B cell (primary cell): Measurements from ENCODE around the gene NEU4. TPM values are rescaled to one million over a fixed set of nuclear protein-coding genes. Genes with fewer than 3 reads are reported as not detected.

Source experiments
- ATAC-seq: fragments of 200-7000 bp; cut with Tn5 transposase; one replicate; pipeline ENCODE4 v1.10.0; 2021; ENCODE audit warnings: low read depth, mild to moderate bottlenecking, moderate number of reproducible peaks, moderate library complexity
- CTCF ChIA-PET: fragments of 350-600 bp; sonication (Branson Sonifier 250); formaldehyde crosslinking; loops from one replicate; lab custom pipeline; 2021; ENCODE audit warnings: antibody characterized with exemption, inconsistent platforms; lab: Charles Lee
- POLR2A ChIA-PET: fragments of 350-600 bp; sonication (Branson Sonifier 250); formaldehyde crosslinking; loops from one replicate; lab custom pipeline; 2021; ENCODE audit warnings: antibody characterized with exemption; lab: Charles Lee
- DNase-seq: peaks from one replicate; pipeline ENCODE4 v3.0.0; 2013
- H2AFZ ChIP-seq: 2 replicates; pipeline ENCODE4 v1.6.1; 2012; ENCODE audit warnings: mild to moderate bottlenecking, low read depth, low read length; ENCODE audit not compliant: insufficient read depth, poor library complexity, severe bottlenecking
- H3K27ac ChIP-seq, 2 donors: 1 replicate in 1 of 2; 2 replicates in 1 of 2; pipeline ENCODE4 v1.5.1; 2012 to 2013; ENCODE audit warnings: low read length in 2 of 2, mild to moderate bottlenecking in 2 of 2, moderate library complexity in 1 of 2
- H3K27me3 ChIP-seq, 4 experiments: fragments of 200-600 bp in 1 of 4; sonication (generic) in 1 of 4; replicated peaks in 1 of 4; 1 replicate in 2 of 4; 2 replicates in 2 of 4; pipeline versions ENCODE4 v1.6.1 to v1.7.0; 2013 to 2016; ENCODE audit warnings: low read length in 3 of 4, mild to moderate bottlenecking in 2 of 4, mixed read lengths in 1 of 4, moderate library complexity in 1 of 4; ENCODE audit not compliant: insufficient read depth in 4 of 4, control insufficient read depth in 3 of 4; ENCODE audit errors: control extremely low read depth in 1 of 4
- H3K36me3 ChIP-seq, 2 experiments: replicated peaks in 1 of 2; 1 replicate in 1 of 2; 2 replicates in 1 of 2; pipeline versions ENCODE4 v1.6.1 to v1.7.1; 2013; ENCODE audit warnings: low read length in 1 of 2; ENCODE audit not compliant: insufficient read depth in 2 of 2, control insufficient read depth in 1 of 2; ENCODE audit errors: control extremely low read depth in 1 of 2, extremely low read depth in 1 of 2
- H3K4me1 ChIP-seq, 2 donors: fragments of 200-600 bp in 1 of 2; sonication (generic) in 1 of 2; 1 replicate in 1 of 2; 2 replicates in 1 of 2; pipeline versions ENCODE4 v1.5.1 to v1.6.1; 2013 to 2017; ENCODE audit warnings: low read length in 2 of 2; ENCODE audit not compliant: control insufficient read depth in 2 of 2, insufficient read depth in 2 of 2
- H3K4me2 ChIP-seq: replicated peaks from 2 replicates; pipeline ENCODE3; 2012; ENCODE audit warnings: mild to moderate bottlenecking, low read depth, low read length; ENCODE audit not compliant: poor library complexity, severe bottlenecking
- H3K4me3 ChIP-seq, 5 experiments: fragments of 200-600 bp in 1 of 5; sonication (generic) in 1 of 5; 1 replicate in 3 of 5; 2 replicates in 2 of 5; pipeline versions ENCODE4 v1.5.1 to v1.7.0; 2011 to 2016; ENCODE audit warnings: low read length in 4 of 5, mild to moderate bottlenecking in 4 of 5, low read depth in 2 of 5, control low read depth in 1 of 5, moderate library complexity in 1 of 5; ENCODE audit not compliant: insufficient read depth in 1 of 5; ENCODE audit errors: control extremely low read depth in 1 of 5, extremely low read depth in 1 of 5
- H3K79me2 ChIP-seq: fragments of 200-600 bp; sonication (generic); one replicate; pipeline ENCODE4 v1.6.0; 2016; ENCODE audit warnings: low read length; ENCODE audit not compliant: control insufficient read depth, insufficient read depth
- H3K9ac ChIP-seq: fragments of 200-600 bp; sonication (generic); 2 replicates; pipeline ENCODE4 v1.6.1; 2017; ENCODE audit warnings: mild to moderate bottlenecking, low read length, moderate library complexity
- H3K9me3 ChIP-seq, 3 donors: one replicate each; pipeline versions ENCODE4 v1.6.1 to v1.7.1; 2013; ENCODE audit warnings: low read length in 2 of 3; ENCODE audit not compliant: control insufficient read depth in 2 of 3, insufficient read depth in 1 of 3; ENCODE audit errors: control extremely low read depth in 1 of 3
- H4K20me1 ChIP-seq: 2 replicates; pipeline ENCODE4 v1.6.0; 2012; ENCODE audit warnings: mild to moderate bottlenecking, low read length; ENCODE audit not compliant: insufficient read depth, control insufficient read depth, poor library complexity, severe bottlenecking
- H3K27ac Mint-ChIP-seq: one replicate; pipeline ENCODE4 v1.8.0; 2021; ENCODE audit warnings: mixed read lengths
- H3K27me3 Mint-ChIP-seq: one replicate; pipeline ENCODE4 v1.8.0; 2021; ENCODE audit warnings: mixed read lengths
- H3K4me1 Mint-ChIP-seq: one replicate; pipeline ENCODE4 v1.8.0; 2021; ENCODE audit warnings: mixed read lengths
- H3K4me3 Mint-ChIP-seq: one replicate; pipeline ENCODE4 v1.8.0; 2021; ENCODE audit warnings: mixed read lengths
- H3K9me3 Mint-ChIP-seq: one replicate; pipeline ENCODE4 v1.8.0; 2022; ENCODE audit warnings: mixed read lengths; ENCODE audit not compliant: insufficient read depth
- EZH2 ChIP-seq: IDR thresholded peaks from 2 replicates; pipeline ENCODE4 v1.6.1; 2012; ENCODE audit warnings: borderline replicate concordance, low read depth, mild to moderate bottlenecking, moderate library complexity, low read length; ENCODE audit not compliant: insufficient read depth, poor library complexity, severe bottlenecking
- WGBS: methylation state at CpG from one replicate; pipeline ENCODE4 v1.1.5; 2013; ENCODE audit warnings: missing lambda C conversion rate; ENCODE audit not compliant: insufficient coverage; 5-methylcytosine and 5-hydroxymethylcytosine counted together
- intact Hi-C: fragments of 100-400 bp; cut with micrococcal nuclease; formaldehyde crosslinking; loops from one replicate; pipeline ENCODE4 v1.10.0; 2022
- polyA plus RNA-seq: library from polyadenylated mRNA; depleted of rRNA; stranded (reverse); fragments of >200 nt; gene quantifications from 2 replicates; pipeline ENCODE4 v1.2.3, GENCODE V29; 2012
- total RNA-seq, 2 donors: library from RNA; stranded (reverse); fragments of 120-200 nt in 1 of 2; gene quantifications; 1 replicate in 1 of 2; 2 replicates in 1 of 2; pipeline versions ENCODE4 v1.2.3 to v1.2.4, GENCODE V29; 2013 to 2022
- TF ChIP-seq, protein P1 (sequence below): fragments of 200-600 bp; IDR thresholded peaks from one replicate; pipeline ENCODE4 v1.8.0; 2022; ENCODE audit warnings: antibody characterized with exemption, mild to moderate bottlenecking

The NEU4 gene
- total and polyA plus RNA-seq, 2 donors (not counting 1 experiment from before 2014, with no cell fraction given): 0.19 TPM; not detected in 1

DNA sequence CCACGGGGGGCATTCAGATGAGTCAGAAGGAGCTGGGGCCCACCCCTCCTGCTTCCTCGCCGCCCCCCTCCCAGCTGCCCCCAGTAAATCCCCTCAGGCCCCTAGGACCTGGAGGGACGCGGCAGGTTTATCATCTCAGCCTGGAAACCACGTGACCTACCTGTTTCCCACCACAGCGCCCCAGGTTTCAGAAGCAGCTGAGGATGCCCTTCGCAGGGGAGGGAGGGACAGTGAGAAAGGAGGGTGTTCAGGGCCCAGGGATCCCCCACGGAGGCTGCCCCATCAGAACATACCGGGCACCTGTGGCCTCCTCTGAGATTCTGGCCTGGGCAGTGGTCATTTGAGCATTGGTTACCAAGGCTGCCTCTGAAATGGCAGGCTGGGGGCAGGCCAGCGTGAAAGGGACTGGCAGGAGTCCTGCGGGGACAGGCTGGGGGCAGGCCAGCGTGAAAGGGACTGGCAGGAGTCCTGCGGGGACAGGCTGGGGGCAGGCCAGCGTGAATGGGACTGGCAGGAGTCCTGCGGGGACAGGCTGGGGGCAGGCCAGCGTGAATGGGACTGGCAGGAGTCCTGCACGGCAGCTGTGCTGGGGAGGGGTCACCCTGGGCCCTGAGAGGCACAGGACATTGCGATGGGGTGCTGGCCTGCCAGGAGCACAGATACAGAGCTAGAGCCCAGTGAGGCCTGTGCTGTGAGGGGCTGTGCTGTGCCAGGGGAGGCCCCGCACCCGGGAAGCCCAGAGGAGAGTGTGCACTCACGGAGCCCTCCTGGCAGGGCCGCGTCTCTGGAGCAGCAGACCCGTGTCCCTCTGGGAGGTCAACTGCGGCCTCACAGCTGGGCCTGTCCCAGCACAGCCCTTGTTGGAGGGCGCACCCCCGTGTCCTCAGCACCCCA is 1.6 kb downstream of the NEU4 start:
- 92% methylated on average over 23 of the region's 28 CpGs for WGBS
- H3K9me3 Mint-ChIP-seq: no peaks in the 10 kb centered on the region
- TF ChIP-seq, protein P1, sequence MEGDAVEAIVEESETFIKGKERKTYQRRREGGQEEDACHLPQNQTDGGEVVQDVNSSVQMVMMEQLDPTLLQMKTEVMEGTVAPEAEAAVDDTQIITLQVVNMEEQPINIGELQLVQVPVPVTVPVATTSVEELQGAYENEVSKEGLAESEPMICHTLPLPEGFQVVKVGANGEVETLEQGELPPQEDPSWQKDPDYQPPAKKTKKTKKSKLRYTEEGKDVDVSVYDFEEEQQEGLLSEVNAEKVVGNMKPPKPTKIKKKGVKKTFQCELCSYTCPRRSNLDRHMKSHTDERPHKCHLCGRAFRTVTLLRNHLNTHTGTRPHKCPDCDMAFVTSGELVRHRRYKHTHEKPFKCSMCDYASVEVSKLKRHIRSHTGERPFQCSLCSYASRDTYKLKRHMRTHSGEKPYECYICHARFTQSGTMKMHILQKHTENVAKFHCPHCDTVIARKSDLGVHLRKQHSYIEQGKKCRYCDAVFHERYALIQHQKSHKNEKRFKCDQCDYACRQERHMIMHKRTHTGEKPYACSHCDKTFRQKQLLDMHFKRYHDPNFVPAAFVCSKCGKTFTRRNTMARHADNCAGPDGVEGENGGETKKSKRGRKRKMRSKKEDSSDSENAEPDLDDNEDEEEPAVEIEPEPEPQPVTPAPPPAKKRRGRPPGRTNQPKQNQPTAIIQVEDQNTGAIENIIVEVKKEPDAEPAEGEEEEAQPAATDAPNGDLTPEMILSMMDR: no peak
- Histone ChIP-seq H3K4me3 (no peak overlapping the region), H2AFZ (no peak overlapping the region), H3K79me2 (no peaks in the 10 kb centered on the region), H3K4me1 (peaks cover 4 to 5% of the 10 kb centered on the region in 2 donors), H3K27me3 (no peaks in the 10 kb centered on the region), H3K9ac (no peak overlapping the region), H3K36me3 (no peaks in the 10 kb centered on the region), H4K20me1 (no peaks in the 10 kb centered on the region), H3K4me2 (no peak overlapping the region), H3K9me3 (no peaks in the 10 kb centered on the region), H3K27ac (no peak overlapping the region)
- peaks cover 10% of the 10 kb centered on the region for H3K27me3 Mint-ChIP-seq
- H3K27ac Mint-ChIP-seq: no peak overlapping the region
- peaks cover 15% of the 10 kb centered on the region for H3K4me1 Mint-ChIP-seq
- intact Hi-C loops: no loop called here
- no peak overlapping the region for H3K4me3 Mint-ChIP-seq
- ChIA-PET CTCF (no interaction called here), POLR2A (no interaction called here)
- no peak for ATAC-seq
- no peak for DNase-seq

DNA sequence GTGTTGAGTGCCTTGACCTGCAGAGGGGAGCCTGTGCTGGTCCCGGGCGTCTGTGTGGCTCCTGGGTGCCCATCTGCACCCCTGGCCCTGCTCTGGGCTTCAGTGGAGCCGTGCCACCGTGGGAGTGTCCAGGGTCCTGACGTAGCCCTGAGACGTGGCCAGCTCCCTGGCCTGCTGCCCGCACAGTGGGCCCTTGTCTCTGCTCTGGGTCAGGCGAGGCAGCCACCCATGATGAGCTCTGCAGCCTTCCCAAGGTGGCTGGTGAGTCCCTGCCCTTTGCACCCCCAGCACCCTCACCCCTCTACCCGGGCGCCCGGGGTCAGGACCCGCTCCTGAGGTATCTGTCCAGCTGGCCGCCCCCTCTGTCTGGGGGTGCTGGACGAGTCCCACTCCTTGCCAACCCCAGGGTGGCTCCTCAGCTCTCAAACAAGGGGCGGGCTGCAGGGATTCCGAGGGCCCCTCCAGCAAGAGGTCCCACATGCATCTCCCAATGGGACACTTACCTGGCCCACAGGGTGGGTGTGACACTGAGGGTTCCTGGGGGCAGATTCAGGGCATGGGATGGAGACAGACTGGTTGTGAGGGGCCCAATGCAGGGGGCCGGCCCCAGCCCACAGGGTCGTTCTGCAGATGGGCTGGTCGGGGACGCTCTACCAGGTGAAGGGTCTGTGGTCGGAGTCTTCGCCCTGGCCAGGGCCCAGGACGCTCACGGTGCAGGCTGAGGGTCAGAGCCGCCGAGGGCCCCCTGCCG is 2.4 kb downstream of the NEU4 start:
- Histone ChIP-seq H4K20me1 (no peaks in the 10 kb centered on the region), H3K27ac (no peak overlapping the region), H3K36me3 (no peaks in the 10 kb centered on the region), H3K4me1 (peaks cover 4 to 5% of the 10 kb centered on the region in 2 donors), H3K9ac (no peak overlapping the region), H3K4me3 (no peak overlapping the region), H3K4me2 (no peak overlapping the region), H2AFZ (no peak overlapping the region), H3K9me3 (no peaks in the 10 kb centered on the region), H3K27me3 (no peaks in the 10 kb centered on the region), H3K79me2 (no peaks in the 10 kb centered on the region)
- TF ChIP-seq EZH2: no peak
- TF ChIP-seq, protein P1: no peak
- Mint-ChIP-seq H3K4me3 (no peak overlapping the region), H3K27ac (peak overlapping the region; percentile 50), H3K4me1 (peaks cover 15% of the 10 kb centered on the region), H3K9me3 (no peaks in the 10 kb centered on the region), H3K27me3 (peaks cover 10% of the 10 kb centered on the region)
- POLR2A ChIA-PET: no interaction called here
- WGBS: 95% methylated on average over 25 of the region's 27 CpGs
- ATAC-seq (no peak), DNase-seq (no peak)
- intact Hi-C loops: no loop called here
- CTCF ChIA-PET: no interaction called here
